Stimulated activated CD4-positive, alpha-beta T cell treated with anti-CD3 and anti-CD28 coated beads, Interleukin-2, amount 100 ng/mL, for 24 hours (primary cell): ENCODE results near the gene KDM7A.
"Not testable (repeated sequence)": the region's sequence is repeated elsewhere in the genome, so short reads cannot be mapped to it uniquely, and the experiment has no call there.

Source experiments
- DNase-seq, 2 donors: peaks; one replicate each; pipeline ENCODE4 v3.0.0-alpha.2; 2020

The KDM7A gene

GRCh38 chr7:140156460-140157080, 20.2 kb downstream of the KDM7A start:
- DNase-seq, result no peak

GRCh38 chr7:140155428-140155827, 21.4 kb downstream of the KDM7A start:
- DNase-seq, result no peak

- DNase-seq, result no peak
These were observed 23.1 kb downstream of the KDM7A start for GRCh38 chr7:140153666-140154161.

- no peak for DNase-seq
These were observed 30.2 kb downstream of the KDM7A start for GRCh38 chr7:140146574-140146973.

GRCh38 chr7:140145709-140146108, 31.1 kb downstream of the KDM7A start:
- DNase-seq, result no peak

- DNase-seq, result no peak
These were observed 32.0 kb downstream of the KDM7A start for GRCh38 chr7:140144821-140145220.

- DNase-seq, result no peak
These were observed 32.8 kb downstream of the KDM7A start for GRCh38 chr7:140143997-140144396.

GRCh38 chr7:140142031-140142430, 34.8 kb downstream of the KDM7A start:
- DNase-seq, result no peak

- no peak for DNase-seq
These were observed 35.5 kb downstream of the KDM7A start for GRCh38 chr7:140141256-140141655.

- DNase-seq, result no peak
These were observed 39.7 kb downstream of the KDM7A start for GRCh38 chr7:140137078-140137477.

- DNase-seq, result no peak
These were observed 40.7 kb downstream of the KDM7A start for GRCh38 chr7:140136073-140136472.

- no peak for DNase-seq
These were observed 42.7 kb downstream of the KDM7A start for GRCh38 chr7:140134039-140134438.

- DNase-seq, result no peak
These were observed 49.2 kb downstream of the KDM7A start for GRCh38 chr7:140127360-140128127.

GRCh38 chr7:140126435-140127034, 50.2 kb downstream of the KDM7A start:
- DNase-seq, result no peak

- no peak for DNase-seq
These were observed 53.8 kb downstream of the KDM7A start for GRCh38 chr7:140122965-140123364.

GRCh38 chr7:140121326-140121725, 55.5 kb downstream of the KDM7A start:
- DNase-seq, result no peak

- not testable (repeated sequence) for DNase-seq
These were observed 62.0 kb downstream of the KDM7A start for GRCh38 chr7:140114817-140115216.

- not testable (repeated sequence) for DNase-seq
These were observed 68.0 kb downstream of the KDM7A start for GRCh38 chr7:140108777-140109176.

GRCh38 chr7:140096459-140096858, 80.3 kb downstream of the KDM7A start:
- DNase-seq, result no peak

GRCh38 chr7:140093375-140093774, 83.4 kb downstream of the KDM7A start:
- no peak for DNase-seq

- no peak for DNase-seq
These were observed 91.3 kb downstream of the KDM7A start for GRCh38 chr7:140085447-140085846.

GRCh38 chr7:140084972-140085371, 91.8 kb downstream of the KDM7A start:
- peak; percentile 26 to 46 for DNase-seq

GRCh38 chr7:140084142-140084655, 92.6 kb downstream of the KDM7A start:
- no peak for DNase-seq

GRCh38 chr7:140082770-140083169, 94.0 kb downstream of the KDM7A start:
- no peak for DNase-seq
